ENCODE data around the gene MAOB.

- TF ChIP-seq CTCF (IDR thresholded peaks at IDR 0.05) (no peak), POLR2A (IDR thresholded peaks at IDR 0.05) (no peak)
These were observed 140.2 kb downstream of the MAOB start for GRCh38 chrX:43741843-43742573.

Measured in heart left ventricle (tissue), 13 donors.